ENCODE measurements around the gene PKP2. TPM values are rescaled to one million over a fixed set of nuclear protein-coding genes. Genes with fewer than 3 reads are reported as not detected.

PKP2 gene
- total RNA-seq, 3 donors from 2014 or later = 28.5 to 39.2 (median 32.5) TPM

GRCh38 chr12:32780071-32780470 is 116.5 kb downstream of the PKP2 start:
- TF ChIP-seq POLR2A (IDR thresholded peaks at IDR 0.05) (no peak), POLR2AphosphoS5 (IDR thresholded peaks at IDR 0.05) (no peak)
- TF ChIP-seq, protein P1, sequence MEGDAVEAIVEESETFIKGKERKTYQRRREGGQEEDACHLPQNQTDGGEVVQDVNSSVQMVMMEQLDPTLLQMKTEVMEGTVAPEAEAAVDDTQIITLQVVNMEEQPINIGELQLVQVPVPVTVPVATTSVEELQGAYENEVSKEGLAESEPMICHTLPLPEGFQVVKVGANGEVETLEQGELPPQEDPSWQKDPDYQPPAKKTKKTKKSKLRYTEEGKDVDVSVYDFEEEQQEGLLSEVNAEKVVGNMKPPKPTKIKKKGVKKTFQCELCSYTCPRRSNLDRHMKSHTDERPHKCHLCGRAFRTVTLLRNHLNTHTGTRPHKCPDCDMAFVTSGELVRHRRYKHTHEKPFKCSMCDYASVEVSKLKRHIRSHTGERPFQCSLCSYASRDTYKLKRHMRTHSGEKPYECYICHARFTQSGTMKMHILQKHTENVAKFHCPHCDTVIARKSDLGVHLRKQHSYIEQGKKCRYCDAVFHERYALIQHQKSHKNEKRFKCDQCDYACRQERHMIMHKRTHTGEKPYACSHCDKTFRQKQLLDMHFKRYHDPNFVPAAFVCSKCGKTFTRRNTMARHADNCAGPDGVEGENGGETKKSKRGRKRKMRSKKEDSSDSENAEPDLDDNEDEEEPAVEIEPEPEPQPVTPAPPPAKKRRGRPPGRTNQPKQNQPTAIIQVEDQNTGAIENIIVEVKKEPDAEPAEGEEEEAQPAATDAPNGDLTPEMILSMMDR (IDR thresholded peaks at IDR 0.05) = no peak
- Histone ChIP-seq H3K27me3 (no peaks in the 10 kb centered on the region), H3K4me3 (no peak overlapping the region), H3K27ac (no peak overlapping the region), H3K4me1 (no peaks in the 10 kb centered on the region), H3K9me3 (no peaks in the 10 kb centered on the region), H3K36me3 (no peaks in the 10 kb centered on the region)
- intact Hi-C loops (cut with DNase I; ENCODE audit: low total_unique reads) = no loop called here
- DNase-seq (ENCODE audit: low spot score in 2 of 2) = no peak

GRCh38 chr12:32777691-32778175 is 118.8 kb downstream of the PKP2 start:
- intact Hi-C loops (cut with DNase I; ENCODE audit: low total_unique reads) = loop anchor here (10.0 kb wide), 1 partner anchor 517 kb away; no protein-coding TSS in a partner anchor
- DNase-seq (ENCODE audit: low spot score in 2 of 2) = no peak
- H3K36me3 ChIP-seq = no peaks in the 10 kb centered on the region
- no peaks in the 10 kb centered on the region for H3K27me3 ChIP-seq
- H3K27ac ChIP-seq = no peak overlapping the region
- H3K4me1 ChIP-seq = no peaks in the 10 kb centered on the region
- no peak overlapping the region for H3K4me3 ChIP-seq
- TF ChIP-seq POLR2AphosphoS5 (IDR thresholded peaks at IDR 0.05) (no peak), POLR2A (IDR thresholded peaks at IDR 0.05) (no peak)
- TF ChIP-seq, protein P1 (IDR thresholded peaks at IDR 0.05) = no peak
- no peaks in the 10 kb centered on the region for H3K9me3 ChIP-seq

DNA sequence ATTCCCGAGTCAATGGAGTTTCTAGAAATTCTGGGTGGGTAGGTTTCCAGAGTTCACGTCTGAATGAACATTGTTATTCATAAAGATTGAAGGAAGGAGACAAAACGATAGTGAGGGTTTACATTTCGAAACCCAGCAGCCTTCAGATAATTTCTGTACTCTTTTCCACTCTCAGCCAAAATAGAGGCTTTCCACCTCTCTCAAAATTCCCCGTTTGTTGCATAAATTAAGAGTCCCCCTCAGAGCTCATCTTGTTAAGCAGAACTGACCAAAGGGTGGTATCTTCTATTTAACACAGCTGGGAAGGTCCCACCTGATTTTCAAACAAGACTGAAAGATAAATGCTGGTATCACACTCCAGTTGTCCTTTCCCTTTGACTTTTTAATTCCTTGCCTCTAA is 119.4 kb downstream of the PKP2 start:
- DNase-seq (ENCODE audit: low spot score in 2 of 2) = no peak
- intact Hi-C loops (cut with DNase I; ENCODE audit: low total_unique reads) = loop anchor here (10.0 kb wide), 1 partner anchor 518 kb away; no protein-coding TSS in a partner anchor
- H3K27ac ChIP-seq = no peak overlapping the region
- TF ChIP-seq POLR2AphosphoS5 (IDR thresholded peaks at IDR 0.05) (no peak), POLR2A (IDR thresholded peaks at IDR 0.05) (no peak)
- TF ChIP-seq, protein P1 (IDR thresholded peaks at IDR 0.05) = no peak
- H3K36me3 ChIP-seq = no peaks in the 10 kb centered on the region
- no peaks in the 10 kb centered on the region for H3K4me1 ChIP-seq
- no peaks in the 10 kb centered on the region for H3K9me3 ChIP-seq
- no peak overlapping the region for H3K4me3 ChIP-seq
- H3K27me3 ChIP-seq = no peaks in the 10 kb centered on the region

- Histone ChIP-seq H3K27me3 (no peaks in the 10 kb centered on the region), H3K4me3 (no peak overlapping the region), H3K4me1 (no peaks in the 10 kb centered on the region), H3K36me3 (no peaks in the 10 kb centered on the region), H3K9me3 (no peaks in the 10 kb centered on the region), H3K27ac (no peak overlapping the region)
- intact Hi-C loops (cut with DNase I; ENCODE audit: low total_unique reads) = loop anchor here (10.0 kb wide), 1 partner anchor 519 kb away; no protein-coding TSS in a partner anchor
- no peak for DNase-seq (ENCODE audit: low spot score in 2 of 2)
- TF ChIP-seq POLR2AphosphoS5 (IDR thresholded peaks at IDR 0.05) (no peak), POLR2A (IDR thresholded peaks at IDR 0.05) (no peak)
- TF ChIP-seq, protein P1 (IDR thresholded peaks at IDR 0.05) = no peak
These were observed 120.3 kb downstream of the PKP2 start for GRCh38 chr12:32776258-32776657.

DNA sequence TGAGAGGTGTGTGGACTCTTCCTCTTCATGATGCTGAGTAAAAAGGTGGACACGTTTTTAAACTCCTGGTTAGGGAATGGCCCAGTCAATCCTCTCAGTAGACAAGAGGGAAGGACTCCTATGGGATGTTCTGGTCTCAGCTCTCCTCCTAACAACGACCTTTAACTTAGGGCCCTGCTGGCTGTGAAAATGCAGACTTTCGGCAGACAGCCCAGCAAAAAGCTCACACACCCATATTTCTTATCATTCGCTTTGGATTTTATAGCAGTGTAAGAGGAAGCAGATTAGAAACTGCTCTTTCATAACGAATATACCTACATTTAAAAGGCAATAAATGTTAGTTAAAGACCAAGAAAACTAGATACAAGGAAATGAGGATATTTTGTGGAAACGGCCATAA is 122.9 kb downstream of the PKP2 start:
- Histone ChIP-seq H3K27me3 (peaks cover 0 to 6% of the 10 kb centered on the region in 2 donors), H3K9me3 (no peaks in the 10 kb centered on the region), H3K36me3 (no peaks in the 10 kb centered on the region), H3K4me3 (no peak overlapping the region), H3K27ac (no peak overlapping the region), H3K4me1 (no peaks in the 10 kb centered on the region)
- intact Hi-C loops (cut with DNase I; ENCODE audit: low total_unique reads) = loop anchor here (10.0 kb wide), 1 partner anchor 521 kb away; no protein-coding TSS in a partner anchor
- DNase-seq (ENCODE audit: low spot score in 2 of 2) = no peak
- TF ChIP-seq, protein P1 (IDR thresholded peaks at IDR 0.05) = no peak
- TF ChIP-seq POLR2AphosphoS5 (IDR thresholded peaks at IDR 0.05) (no peak), POLR2A (IDR thresholded peaks at IDR 0.05) (no peak)

Measured in breast epithelium (tissue), 4 donors.